GM21786 (cell line): ENCODE results near the gene LCORL.
"Not testable (repeated sequence)": the region's sequence is repeated elsewhere in the genome, so short reads cannot be mapped to it uniquely, and the experiment has no call there.

ENCODE experiments used
- ATAC-seq: cut with Tn5 transposase; IDR thresholded peaks from one replicate; pipeline ENCODE4 v1.9.1; 2021; ENCODE audit not compliant: unreplicated experiment

The LCORL gene

DNA sequence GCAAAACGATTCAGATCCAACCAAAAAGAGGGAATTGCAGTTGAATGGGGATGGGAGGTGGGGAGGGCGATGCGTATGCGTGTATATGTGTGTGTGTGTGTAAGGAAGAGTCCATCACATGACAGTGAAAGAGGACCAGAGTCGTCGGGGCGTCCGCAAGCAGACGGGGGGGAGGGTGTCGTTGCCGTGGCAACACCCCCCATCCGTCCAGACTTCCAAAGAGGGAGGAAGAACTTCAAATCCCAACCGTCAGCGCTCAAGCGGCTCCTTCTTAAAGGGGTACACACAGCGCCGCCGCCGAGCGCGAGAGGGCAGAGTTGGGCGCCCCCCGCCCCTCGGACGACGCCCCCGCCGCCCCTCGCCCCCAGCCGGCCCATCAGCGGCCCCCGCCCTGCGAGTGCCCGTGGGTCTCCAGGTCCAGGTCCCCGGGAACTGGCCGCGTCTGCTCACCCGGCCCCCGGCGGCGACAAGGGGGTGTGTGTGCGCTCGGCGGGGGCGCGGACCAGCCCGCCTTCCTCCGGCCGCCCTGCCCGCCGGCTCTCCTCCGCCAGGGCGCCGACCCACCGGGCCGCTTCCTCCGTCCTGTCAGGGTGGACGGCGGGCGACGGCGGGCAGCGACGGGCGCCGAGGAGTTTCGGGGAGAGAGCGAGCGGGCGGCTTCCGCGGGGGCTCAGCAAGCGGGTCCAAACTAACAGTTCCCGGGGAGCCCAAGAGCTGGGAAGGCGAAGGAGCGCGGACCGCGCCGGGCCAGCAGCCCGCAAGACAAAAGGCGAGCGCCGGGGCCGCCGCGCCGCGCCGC, 685 bp downstream of the LCORL start:
- ATAC-seq, result peak; percentile 20

- ATAC-seq, result no peak
Measured at GRCh38 chr4:18020145-18020670, 1.3 kb downstream of the LCORL start.

GRCh38 chr4:18014269-18014668, 7.3 kb downstream of the LCORL start:
- no peak for ATAC-seq

DNA sequence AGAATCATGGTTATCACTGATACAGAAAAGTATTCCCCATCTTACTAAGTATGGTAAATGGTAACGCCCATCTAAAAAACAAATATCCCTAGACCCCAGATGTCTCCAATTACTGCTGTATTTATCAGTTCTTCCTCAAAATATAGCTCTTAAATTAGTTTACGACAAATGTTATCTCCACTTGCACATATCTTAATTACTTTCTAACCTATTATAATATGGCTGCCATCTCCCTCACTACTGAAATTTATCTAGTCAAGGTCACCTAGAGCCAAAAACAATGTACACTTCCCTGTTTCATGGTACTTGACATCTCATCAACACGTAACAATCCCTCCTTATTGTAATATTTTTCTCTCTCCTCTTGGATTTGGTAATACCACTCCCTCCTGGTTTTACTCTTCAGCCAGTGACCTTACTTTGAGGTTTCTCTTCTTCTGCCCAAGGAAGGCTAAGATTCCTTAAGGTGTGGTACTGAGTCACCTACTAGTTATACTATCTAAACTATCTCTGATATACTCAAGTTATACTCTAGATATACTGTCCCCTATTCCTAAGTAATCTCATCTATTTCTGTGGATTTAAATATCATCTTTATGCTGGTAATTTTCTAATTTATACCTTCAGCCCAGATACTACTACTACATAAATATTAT, 8.6 kb downstream of the LCORL start:
- no peak for ATAC-seq

DNA sequence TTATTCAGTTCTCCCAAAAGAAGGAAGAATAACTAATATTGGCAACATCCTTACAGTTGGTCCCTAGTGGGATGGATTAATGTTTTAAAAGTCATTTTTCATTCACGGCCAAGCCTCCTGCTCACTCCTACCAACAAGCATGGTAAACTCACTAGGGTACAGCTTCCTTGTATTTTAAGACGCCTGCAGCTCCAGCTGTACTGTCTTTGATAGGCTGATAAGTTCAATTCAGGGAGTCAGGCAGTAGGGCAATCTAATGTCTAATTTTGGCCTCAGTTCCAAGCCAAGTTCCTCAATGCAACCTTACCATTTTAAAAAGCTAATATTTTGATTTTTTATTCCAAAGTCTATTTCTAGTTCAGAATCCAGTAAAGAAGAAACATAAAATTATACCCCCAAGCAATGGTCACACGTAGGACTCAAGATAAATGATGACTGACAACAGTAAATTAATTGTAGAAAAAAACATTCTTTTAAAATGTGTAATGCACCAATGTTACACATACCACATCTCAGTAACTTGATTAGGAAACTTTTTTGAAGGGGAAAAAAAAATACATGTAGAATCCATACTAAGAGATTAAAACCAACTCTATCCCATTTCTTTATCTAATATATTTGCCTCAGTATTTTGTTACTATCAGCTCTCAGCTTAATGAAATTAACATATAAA, 9.3 kb downstream of the LCORL start:
- no peak for ATAC-seq

- ATAC-seq, result no peak
Measured at GRCh38 chr4:18007625-18008024, 13.9 kb downstream of the LCORL start.

DNA sequence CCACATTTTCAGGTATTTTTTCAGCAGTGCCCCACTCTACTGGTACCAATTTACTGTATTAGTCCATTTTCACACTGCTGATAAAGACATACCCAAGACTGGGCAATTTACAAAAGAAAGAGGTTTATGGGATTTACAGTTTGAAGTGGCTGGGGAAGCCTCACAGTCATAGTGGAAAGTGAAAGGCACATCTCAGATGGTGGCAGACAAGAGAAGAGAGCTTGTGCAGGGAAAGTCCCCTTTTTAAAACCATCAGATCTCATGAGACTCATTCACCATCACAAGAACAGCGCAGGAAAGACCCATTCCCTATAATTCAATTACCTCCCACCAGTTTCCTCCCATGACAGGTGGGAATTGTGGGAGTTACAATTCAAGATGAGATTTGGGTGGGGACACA, 15.1 kb downstream of the LCORL start:
- not testable (repeated sequence) for ATAC-seq

DNA sequence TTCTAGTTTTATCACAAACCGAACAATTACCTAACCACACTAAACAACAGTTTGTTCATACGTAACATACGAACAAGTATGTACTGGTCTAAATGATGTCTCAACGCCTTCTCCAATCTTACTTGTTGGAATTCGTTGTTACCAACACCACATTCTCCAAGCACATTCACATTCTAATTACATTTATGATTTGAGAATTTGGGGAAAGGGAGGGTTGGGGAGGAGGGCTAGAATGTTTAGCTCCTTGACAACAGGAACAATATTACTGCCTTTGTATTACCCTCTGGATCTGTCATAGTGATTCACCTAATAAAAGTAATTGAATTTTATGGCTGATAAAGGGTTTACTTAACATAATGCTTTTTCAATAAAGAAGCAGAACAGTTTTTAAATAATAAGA, 24.4 kb downstream of the LCORL start:
- no peak for ATAC-seq

DNA sequence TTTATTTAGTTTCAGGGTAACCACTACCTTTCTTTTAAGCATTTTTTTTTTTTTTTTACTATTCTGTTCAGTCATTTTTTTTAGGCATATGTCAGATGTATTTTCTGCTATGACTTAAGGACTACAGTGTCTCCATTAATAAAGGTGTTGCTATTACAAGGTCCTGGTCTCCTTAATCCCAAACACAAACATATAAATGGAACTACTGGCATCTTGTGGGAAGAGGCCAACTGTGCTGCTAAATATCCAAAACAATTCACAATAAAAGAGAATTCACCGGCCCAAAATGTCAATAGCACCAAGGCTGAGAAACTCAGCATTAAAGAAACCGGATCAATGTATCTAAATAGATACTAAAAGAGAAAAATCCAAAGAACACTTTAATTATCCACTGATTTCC, 26.4 kb downstream of the LCORL start:
- no peak for ATAC-seq

- no peak for ATAC-seq
Measured at GRCh38 chr4:17985832-17986231, 35.7 kb downstream of the LCORL start.

- ATAC-seq, result no peak
Measured at GRCh38 chr4:17981063-17981462, 40.5 kb downstream of the LCORL start.

GRCh38 chr4:17968721-17969120, 52.8 kb downstream of the LCORL start:
- ATAC-seq, result no peak

- no peak for ATAC-seq
Measured at GRCh38 chr4:17967078-17967477, 54.5 kb downstream of the LCORL start.

GRCh38 chr4:17966312-17966711, 55.2 kb downstream of the LCORL start:
- ATAC-seq, result no peak

DNA sequence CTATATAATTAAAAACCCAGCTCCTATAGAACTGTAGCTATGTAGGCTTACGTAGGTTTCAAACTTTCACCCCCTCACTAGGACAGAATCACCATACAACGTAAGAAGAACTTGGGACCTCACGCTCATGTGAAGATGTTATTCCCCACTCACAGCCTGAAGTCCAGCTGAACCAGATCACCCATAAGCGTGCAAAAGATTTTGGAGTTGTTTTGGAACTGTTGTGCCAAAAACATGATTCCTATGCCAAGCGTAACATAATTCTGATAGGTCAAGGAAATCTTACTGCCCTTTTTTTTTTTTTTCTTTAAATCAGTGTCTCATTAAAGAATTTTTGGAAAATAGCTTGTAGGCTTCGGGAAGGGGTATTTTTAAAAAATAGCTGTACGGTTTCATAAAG, 57.0 kb downstream of the LCORL start:
- no peak for ATAC-seq

- ATAC-seq, result no peak
Measured at GRCh38 chr4:17962171-17962570, 59.4 kb downstream of the LCORL start.

- ATAC-seq, result no peak
Measured at GRCh38 chr4:17961249-17961648, 60.3 kb downstream of the LCORL start.

DNA sequence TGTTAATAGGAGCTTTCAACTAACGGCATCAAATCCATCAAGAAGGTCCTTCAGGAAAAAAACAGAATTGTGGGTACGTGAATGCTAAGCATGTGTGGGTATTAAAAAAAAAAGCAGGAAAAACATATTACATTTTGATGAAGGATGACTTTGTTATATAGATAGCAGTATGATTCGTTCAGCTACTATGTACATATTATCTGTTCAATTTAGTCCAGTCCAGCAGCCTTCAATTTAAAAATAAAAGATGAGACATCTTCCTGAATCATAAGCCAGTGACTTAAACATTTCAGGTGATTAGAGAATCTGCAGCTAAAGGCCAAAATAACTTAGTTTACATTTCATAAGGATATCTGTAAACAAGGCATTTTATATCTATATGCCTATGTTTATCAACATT, 63.4 kb downstream of the LCORL start:
- no peak for ATAC-seq

DNA sequence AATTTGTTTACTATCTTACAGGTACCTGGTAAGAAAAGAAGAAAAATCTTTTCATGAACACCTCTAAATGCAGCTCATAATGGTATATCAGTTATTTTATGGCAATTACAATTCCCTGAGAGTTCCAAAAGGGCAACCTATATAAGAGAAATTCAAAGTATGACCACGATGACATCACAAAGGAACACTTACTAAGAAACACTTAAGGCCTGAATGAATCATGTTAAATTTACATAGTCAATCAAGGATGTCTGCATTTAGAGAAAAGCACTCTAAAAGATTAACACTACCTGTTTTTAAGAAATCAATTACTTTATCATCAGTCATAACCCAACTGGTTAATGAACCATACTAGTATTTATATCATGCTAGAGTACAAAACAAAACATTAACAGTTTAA, 63.9 kb downstream of the LCORL start:
- ATAC-seq, result no peak

- ATAC-seq, result no peak
Measured at GRCh38 chr4:17956245-17956644, 65.3 kb downstream of the LCORL start.

DNA sequence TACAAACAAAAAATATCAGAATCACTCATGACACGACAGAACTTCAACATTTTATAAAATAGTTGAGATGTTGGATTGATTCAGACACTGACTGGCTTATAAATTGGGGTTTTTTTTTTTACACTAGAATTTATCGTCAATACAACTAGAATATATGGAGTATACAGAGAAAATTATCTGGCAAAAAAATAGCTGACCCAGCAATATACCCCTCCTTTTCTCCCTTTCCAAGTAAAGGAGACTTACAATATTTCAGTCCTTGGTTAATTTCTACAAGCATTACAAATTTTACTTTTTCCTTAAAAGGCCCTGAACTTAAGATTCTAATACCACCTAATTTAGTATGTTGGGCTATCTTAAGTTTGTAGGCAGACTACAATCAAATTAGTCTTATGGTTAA, 76.3 kb downstream of the LCORL start:
- no peak for ATAC-seq

DNA sequence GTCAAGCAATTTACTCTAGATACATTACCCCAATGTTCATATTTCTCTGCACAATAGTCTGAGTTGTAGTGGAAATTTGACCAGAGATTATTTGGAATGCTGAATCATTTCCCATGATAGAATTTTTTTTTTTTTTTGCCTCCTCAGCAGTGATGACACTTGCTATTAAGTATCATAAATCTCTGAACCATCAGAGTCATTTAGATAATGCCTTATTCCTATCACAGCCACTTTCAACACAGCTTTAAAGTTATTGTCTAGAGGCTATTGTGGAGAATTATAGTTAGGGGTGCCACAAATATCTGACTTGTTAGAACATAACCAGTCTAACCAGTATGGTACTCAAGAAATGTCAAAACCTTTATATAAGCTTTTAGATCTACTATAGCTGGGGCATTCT, 79.8 kb downstream of the LCORL start:
- ATAC-seq, result no peak
